GM12872 (cell line): ENCODE data around the gene SMIM5.

Source experiments
- CTCF ChIP-seq: IDR thresholded peaks from 3 replicates; pipeline ENCODE4 v1.5.1; 2011; ENCODE audit warnings: low read depth, mild to moderate bottlenecking, low read length, moderate library complexity; ENCODE audit not compliant: insufficient read depth

The SMIM5 gene

GRCh38 chr17:75623386-75623785 is 9.8 kb upstream of the SMIM5 start:
- TF ChIP-seq CTCF, result no peak

- no peak for TF ChIP-seq CTCF
These were observed 9.2 kb upstream of the SMIM5 start for GRCh38 chr17:75624021-75624420.

GRCh38 chr17:75624714-75625345 is 8.4 kb upstream of the SMIM5 start:
- no peak for TF ChIP-seq CTCF

- peak; percentile 89 for TF ChIP-seq CTCF
These were observed 7.3 kb upstream of the SMIM5 start for GRCh38 chr17:75625813-75626486.

GRCh38 chr17:75626496-75627038 is 6.7 kb upstream of the SMIM5 start:
- TF ChIP-seq CTCF, result no peak

- no peak for TF ChIP-seq CTCF
These were observed 6.1 kb upstream of the SMIM5 start for GRCh38 chr17:75627094-75627493.

GRCh38 chr17:75628425-75628824 is 4.8 kb upstream of the SMIM5 start:
- no peak for TF ChIP-seq CTCF
